DMS 273 (cell line): Measurements from ENCODE around the gene PILRB.

ENCODE experiments used
- DNase-seq: peaks from one replicate; lab custom pipeline; 2025; ENCODE audit not compliant: unreplicated experiment; lab: John Stamatoyannopoulos, UW

The PILRB gene

GRCh38 chr7:100401811-100402210 lies 43.9 kb downstream of the PILRB start:
- peak; percentile 37 for DNase-seq

GRCh38 chr7:100402241-100402640 lies 44.3 kb downstream of the PILRB start:
- DNase-seq, result no peak

GRCh38 chr7:100406767-100407166 lies 48.9 kb downstream of the PILRB start:
- DNase-seq, result no peak

- DNase-seq, result peak; percentile 88
These were observed 49.6 kb downstream of the PILRB start for GRCh38 chr7:100407285-100408180.

- no peak for DNase-seq
These were observed 53.2 kb downstream of the PILRB start for GRCh38 chr7:100411101-100411500.

- no peak for DNase-seq
These were observed 55.4 kb downstream of the PILRB start for GRCh38 chr7:100413346-100413745.

GRCh38 chr7:100413889-100414288 lies 56.0 kb downstream of the PILRB start:
- DNase-seq, result no peak

DNA sequence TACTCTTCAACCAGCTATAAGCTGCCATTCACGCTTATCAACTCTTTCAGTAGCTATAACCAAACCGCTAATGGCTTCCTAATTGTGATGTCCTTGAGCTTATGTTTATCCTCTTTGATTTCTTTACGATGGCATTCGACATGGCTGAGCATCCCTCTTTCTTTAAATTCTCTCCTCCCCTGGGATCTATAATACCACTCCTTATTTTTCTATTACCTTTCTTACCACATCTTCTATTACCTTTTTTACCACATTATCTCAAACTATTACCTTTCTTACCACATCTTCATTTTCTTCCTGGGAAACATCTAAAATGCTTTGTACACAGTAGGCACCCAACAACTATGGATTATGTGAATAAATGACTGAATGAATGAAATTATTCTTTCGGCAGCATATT lies 57.5 kb downstream of the PILRB start:
- no peak for DNase-seq
